Neural progenitor cell (in vitro differentiated cells): Measurements from ENCODE around the gene SMC2.

Experiments
- CTCF ChIP-seq: fragments of 200-600 bp; sonication (generic); IDR thresholded peaks from 2 replicates; pipeline ENCODE4 v1.5.1; 2017; ENCODE audit warnings: antibody characterized with exemption, mild to moderate bottlenecking
- EZH2 ChIP-seq: fragments of 200-600 bp; sonication (generic); IDR thresholded peaks from 2 replicates; pipeline ENCODE4 v1.6.1; 2017; ENCODE audit warnings: antibody characterized with exemption, mild to moderate bottlenecking, moderate library complexity

GRCh38 chr9:104085525-104085924 lies 8.6 kb upstream of the SMC2 start:
- no peak for TF ChIP-seq CTCF
- TF ChIP-seq EZH2: no peak
